HL-60 (cell line): Measurements from ENCODE around the gene DCP1B.
A peak's percentile ranks its signal among the peaks of the same experiment; 100 is the strongest.
"Not testable (repeated sequence)": the region's sequence is repeated elsewhere in the genome, so short reads cannot be mapped to it uniquely, and the experiment has no call there.

Experiments
- DNase-seq, 2 experiments: peaks; one replicate each; pipeline ENCODE4 v3.0.0-alpha.2; 2010 to 2020; ENCODE audit warnings: low read depth in 1 of 2, low spot score in 1 of 2
- H3K27ac ChIP-seq: fragments of 250-450 bp; sonication (Bioruptor Pico); replicated peaks from 2 replicates; pipeline ENCODE4 v1.5.1; 2020; ENCODE audit warnings: mild to moderate bottlenecking, moderate library complexity
- H3K27me3 ChIP-seq: fragments of 250-450 bp; sonication (Bioruptor Pico); 2 replicates; pipeline ENCODE4 v1.5.1; 2021; ENCODE audit warnings: mild to moderate bottlenecking, moderate library complexity; ENCODE audit not compliant: insufficient read depth, poor library complexity, severe bottlenecking
- H3K4me3 ChIP-seq: replicated peaks from 2 replicates; pipeline ENCODE4 v1.5.1; 2011; ENCODE audit warnings: mild to moderate bottlenecking, control low read depth, low read length; ENCODE audit not compliant: insufficient read depth
- GABPA ChIP-seq: IDR thresholded peaks from 2 replicates; pipeline ENCODE4 v1.6.1; 2012; ENCODE audit warnings: low read depth
- POLR2AphosphoS5 ChIP-seq: IDR thresholded peaks from 2 replicates; pipeline ENCODE4 v1.6.1; 2012; ENCODE audit warnings: low read depth
- REST ChIP-seq: IDR thresholded peaks from 2 replicates; pipeline ENCODE4 v1.6.1; 2012; ENCODE audit warnings: low read depth; ENCODE audit not compliant: insufficient replicate concordance
- SPI1 ChIP-seq: IDR thresholded peaks from 2 replicates; pipeline ENCODE4 v1.6.1; 2012; ENCODE audit warnings: low read depth, mild to moderate bottlenecking, borderline replicate concordance
- TF ChIP-seq, protein P1 (sequence below): IDR thresholded peaks from one replicate; pipeline ENCODE4 v1.5.1; 2011; ENCODE audit warnings: low read length, control low read depth, inconsistent platforms; ENCODE audit not compliant: insufficient read depth

DCP1B gene

GRCh38 chr12:1946296-1946695, 58.0 kb downstream of the DCP1B start:
- no peak for TF ChIP-seq REST
- no peak for TF ChIP-seq GABPA
- no peak for TF ChIP-seq SPI1
- no peak for DNase-seq
- Histone ChIP-seq H3K27me3 (no peaks in the 10 kb centered on the region), H3K4me3 (no peak overlapping the region), H3K27ac (no peak overlapping the region)

GRCh38 chr12:1945502-1945901, 58.8 kb downstream of the DCP1B start:
- not testable (repeated sequence) for DNase-seq, H3K27me3 ChIP-seq, H3K27ac ChIP-seq, H3K4me3 ChIP-seq

GRCh38 chr12:1939801-1940607, 64.3 kb downstream of the DCP1B start:
- Histone ChIP-seq H3K27me3 (no peaks in the 10 kb centered on the region), H3K4me3 (no peak overlapping the region), H3K27ac (no peak overlapping the region)
- peak; percentile 65 to 85 for DNase-seq
- no peak for TF ChIP-seq GABPA
- TF ChIP-seq POLR2AphosphoS5: no peak
- TF ChIP-seq, protein P1, sequence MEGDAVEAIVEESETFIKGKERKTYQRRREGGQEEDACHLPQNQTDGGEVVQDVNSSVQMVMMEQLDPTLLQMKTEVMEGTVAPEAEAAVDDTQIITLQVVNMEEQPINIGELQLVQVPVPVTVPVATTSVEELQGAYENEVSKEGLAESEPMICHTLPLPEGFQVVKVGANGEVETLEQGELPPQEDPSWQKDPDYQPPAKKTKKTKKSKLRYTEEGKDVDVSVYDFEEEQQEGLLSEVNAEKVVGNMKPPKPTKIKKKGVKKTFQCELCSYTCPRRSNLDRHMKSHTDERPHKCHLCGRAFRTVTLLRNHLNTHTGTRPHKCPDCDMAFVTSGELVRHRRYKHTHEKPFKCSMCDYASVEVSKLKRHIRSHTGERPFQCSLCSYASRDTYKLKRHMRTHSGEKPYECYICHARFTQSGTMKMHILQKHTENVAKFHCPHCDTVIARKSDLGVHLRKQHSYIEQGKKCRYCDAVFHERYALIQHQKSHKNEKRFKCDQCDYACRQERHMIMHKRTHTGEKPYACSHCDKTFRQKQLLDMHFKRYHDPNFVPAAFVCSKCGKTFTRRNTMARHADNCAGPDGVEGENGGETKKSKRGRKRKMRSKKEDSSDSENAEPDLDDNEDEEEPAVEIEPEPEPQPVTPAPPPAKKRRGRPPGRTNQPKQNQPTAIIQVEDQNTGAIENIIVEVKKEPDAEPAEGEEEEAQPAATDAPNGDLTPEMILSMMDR: peak; percentile 93

- H3K4me3 ChIP-seq: no peak overlapping the region
- H3K27ac ChIP-seq: no peak overlapping the region
- DNase-seq: no peak
- no peaks in the 10 kb centered on the region for H3K27me3 ChIP-seq
- no peak for TF ChIP-seq SPI1
- no peak for TF ChIP-seq REST
- no peak for TF ChIP-seq POLR2AphosphoS5
- TF ChIP-seq GABPA: no peak
- TF ChIP-seq, protein P1: no peak
Measured at GRCh38 chr12:1939331-1939730, 64.9 kb downstream of the DCP1B start.
